SK-N-SH (cell line): ENCODE measurements around the gene ARHGAP15. TPM values are rescaled to one million over a fixed set of nuclear protein-coding genes. Genes with fewer than 3 reads are reported as not detected.

ENCODE experiments used
- CTCF ChIA-PET: fragments of 300-600, 350-600 bp; formaldehyde crosslinking; extraction: SDS; loops from one replicate; lab custom pipeline; 2021; lab: Yijun Ruan, JAX
- POLR2A ChIA-PET: fragments of 350-600 bp; sonication (Branson Sonifier 250); formaldehyde crosslinking; extraction: SDS; loops from one replicate; lab custom pipeline; 2020; ENCODE audit warnings: antibody characterized with exemption, inconsistent platforms; lab: Yijun Ruan, JAX
- DNase-seq: peaks from one replicate; pipeline ENCODE4 v3.0.0; 2012
- H2AFZ ChIP-seq: fragments of 200-600 bp; sonication (generic); 2 replicates; pipeline ENCODE4 v1.8.1; 2016; ENCODE audit warnings: antibody characterized with exemption, mild to moderate bottlenecking, low read depth
- H3F3A ChIP-seq: fragments of 200-600 bp; sonication (generic); replicated peaks from 2 replicates; pipeline ENCODE3; 2016; ENCODE audit warnings: antibody characterized with exemption, mild to moderate bottlenecking; ENCODE audit not compliant: insufficient read depth
- H3K27ac ChIP-seq, 2 experiments: fragments of 200-500 bp in 1 of 2; fragments of 200-600 bp in 1 of 2; sonication (Bioruptor generic) in 1 of 2; sonication (generic), shearing (Covaris generic) in 1 of 2; 2 replicates each; pipeline versions ENCODE4 v1.5.1 to v1.6.1; 2014 to 2016; ENCODE audit warnings: low read depth in 2 of 2, inconsistent platforms in 1 of 2, low read length in 1 of 2, mild to moderate bottlenecking in 1 of 2, mixed read lengths in 1 of 2
- H3K27me3 ChIP-seq: fragments of 200-600 bp; sonication (generic), shearing (Covaris generic); 2 replicates; pipeline ENCODE4 v1.6.1; 2016; ENCODE audit warnings: mixed run types; ENCODE audit not compliant: insufficient read depth
- H3K36me3 ChIP-seq, 2 experiments: fragments of 200-500 bp in 1 of 2; fragments of 200-600 bp in 1 of 2; sonication (Bioruptor generic) in 1 of 2; sonication (generic) in 1 of 2; replicated peaks in 1 of 2; 2 replicates each; pipeline versions ENCODE3 to v1.5.1; 2014 to 2016; ENCODE audit warnings: low read length in 1 of 2, mild to moderate bottlenecking in 1 of 2; ENCODE audit not compliant: insufficient read depth in 2 of 2, control insufficient read depth in 1 of 2
- H3K4me1 ChIP-seq, 2 experiments: fragments of 200-500 bp in 1 of 2; fragments of 200-600 bp in 1 of 2; sonication (Bioruptor generic) in 1 of 2; sonication (generic), shearing (Covaris generic) in 1 of 2; 2 replicates each; pipeline versions ENCODE4 v1.5.1 to v1.6.1; 2014 to 2016; ENCODE audit warnings: low read depth in 1 of 2, low read length in 1 of 2, mixed run types in 1 of 2; ENCODE audit not compliant: insufficient read depth in 2 of 2, control insufficient read depth in 1 of 2
- H3K4me2 ChIP-seq: fragments of 200-600 bp; sonication (generic), shearing (Covaris generic); 2 replicates; pipeline ENCODE4 v1.6.1; 2017; ENCODE audit warnings: mixed run types
- H3K4me3 ChIP-seq, 2 experiments: fragments of 200-500 bp in 1 of 2; fragments of 200-600 bp in 1 of 2; sonication (Bioruptor generic) in 1 of 2; sonication (generic), shearing (Covaris generic) in 1 of 2; 2 replicates each; pipeline versions ENCODE4 v1.5.1 to v1.8.1; 2014 to 2016; ENCODE audit warnings: low read depth in 2 of 2, inconsistent platforms in 1 of 2, low read length in 1 of 2, mild to moderate bottlenecking in 1 of 2, mixed read lengths in 1 of 2, moderate library complexity in 1 of 2
- H3K79me2 ChIP-seq: fragments of 200-600 bp; sonication (generic); 2 replicates; pipeline ENCODE4 v1.8.1; 2017; ENCODE audit warnings: mild to moderate bottlenecking; ENCODE audit not compliant: insufficient read depth
- H3K9ac ChIP-seq: fragments of 200-600 bp; sonication (generic); 2 replicates; pipeline ENCODE4 v1.6.1; 2017; ENCODE audit warnings: mixed run types
- H3K9me2 ChIP-seq: fragments of 200-600 bp; sonication (generic); 2 replicates; pipeline ENCODE4 v1.6.1; 2017; ENCODE audit warnings: mixed run types
- H3K9me3 ChIP-seq: fragments of 200-600 bp; sonication (generic); 2 replicates; pipeline ENCODE4 v1.6.1; 2017; ENCODE audit warnings: mixed run types, mild to moderate bottlenecking, moderate library complexity
- H4K20me1 ChIP-seq: fragments of 200-600 bp; sonication (generic); 2 replicates; pipeline ENCODE4 v1.6.1; 2017; ENCODE audit warnings: mild to moderate bottlenecking, mixed run types; ENCODE audit not compliant: insufficient read depth
- EP300 ChIP-seq, 2 experiments: IDR thresholded peaks; 2 replicates each; pipeline versions ENCODE4 v1.4.0 to v1.6.1; 2012; ENCODE audit warnings: borderline replicate concordance in 1 of 2, low read depth in 1 of 2, low read length in 1 of 2
- FOXM1 ChIP-seq: IDR thresholded peaks from 2 replicates; pipeline ENCODE4 v1.4.0; 2012; ENCODE audit warnings: low read depth, mild to moderate bottlenecking
- GATA2 ChIP-seq: sonication (generic); formaldehyde crosslinking; IDR thresholded peaks from 2 replicates; pipeline ENCODE4 v1.5.0; 2020; ENCODE audit warnings: mild to moderate bottlenecking, missing genetic modification reagents
- MXI1 ChIP-seq: IDR thresholded peaks from 2 replicates; pipeline ENCODE4 v1.6.1; 2012; ENCODE audit warnings: mild to moderate bottlenecking, low read depth, low read length, improper control_type of control experiment
- NFIC ChIP-seq: IDR thresholded peaks from 2 replicates; pipeline ENCODE4 v1.4.0; 2012; ENCODE audit warnings: borderline replicate concordance
- RXRA ChIP-seq: IDR thresholded peaks from 2 replicates; pipeline ENCODE4 v1.4.0; 2012; ENCODE audit warnings: low read depth, mild to moderate bottlenecking, borderline replicate concordance
- TCF12 ChIP-seq: IDR thresholded peaks from 2 replicates; pipeline ENCODE4 v1.4.0; 2012
- WGBS: methylation state at CpG from one replicate; pipeline ENCODE4 v1.1.6; 2017; ENCODE audit warnings: low lambda C conversion rate; 5-methylcytosine and 5-hydroxymethylcytosine counted together
- polyA plus RNA-seq, 3 experiments: library from polyadenylated mRNA; depleted of rRNA; stranded (reverse); fragments of >200 nt; gene quantifications; 2 replicates each; pipeline ENCODE4 v1.2.3, GENCODE V29; 2012
- TF ChIP-seq, protein P1 (sequence below): IDR thresholded peaks from 2 replicates; pipeline ENCODE4 v1.6.1; 2012; ENCODE audit warnings: mild to moderate bottlenecking, low read depth, low read length, moderate library complexity
- TF ChIP-seq, protein P2 (sequence below): IDR thresholded peaks from 2 replicates; pipeline ENCODE4 v1.4.0; 2012; ENCODE audit warnings: low read depth, borderline replicate concordance
- TF ChIP-seq, protein P3 (sequence below): fragments of 150-350 bp; IDR thresholded peaks from 2 replicates; pipeline ENCODE4 v1.6.1; 2017; ENCODE audit warnings: antibody characterized with exemption, low read length, low read depth, borderline replicate concordance
- TF ChIP-seq, protein P4 (sequence below): fragments of 150-350 bp; IDR thresholded peaks from 2 replicates; pipeline ENCODE4 v1.6.1; 2016; ENCODE audit warnings: mild to moderate bottlenecking, low read depth, low read length

ARHGAP15 gene
- polyA plus RNA-seq, 1 of the 3 experiments (the other 2 are of a cell fraction) = not detected

DNA sequence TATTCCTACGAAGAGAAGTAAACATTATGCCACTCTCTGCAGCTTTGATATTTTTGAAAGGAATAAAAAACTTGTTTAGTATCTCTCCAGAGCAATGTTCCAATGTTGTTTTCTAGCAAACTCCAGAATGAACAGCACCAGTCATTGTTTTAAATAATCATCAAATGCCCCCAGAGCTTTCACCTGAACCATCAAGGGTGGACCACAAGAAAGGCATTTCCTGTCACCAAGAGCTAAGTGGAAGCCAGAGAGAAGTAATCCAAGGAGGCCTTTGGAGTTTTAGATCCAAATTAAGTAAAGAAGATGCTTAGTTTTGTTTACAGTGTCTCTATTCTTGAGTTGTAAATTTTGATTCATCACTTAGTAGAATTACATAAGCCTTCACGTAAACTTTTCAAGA is 559.0 kb downstream of the ARHGAP15 start (continued):
- TF ChIP-seq, protein P1, sequence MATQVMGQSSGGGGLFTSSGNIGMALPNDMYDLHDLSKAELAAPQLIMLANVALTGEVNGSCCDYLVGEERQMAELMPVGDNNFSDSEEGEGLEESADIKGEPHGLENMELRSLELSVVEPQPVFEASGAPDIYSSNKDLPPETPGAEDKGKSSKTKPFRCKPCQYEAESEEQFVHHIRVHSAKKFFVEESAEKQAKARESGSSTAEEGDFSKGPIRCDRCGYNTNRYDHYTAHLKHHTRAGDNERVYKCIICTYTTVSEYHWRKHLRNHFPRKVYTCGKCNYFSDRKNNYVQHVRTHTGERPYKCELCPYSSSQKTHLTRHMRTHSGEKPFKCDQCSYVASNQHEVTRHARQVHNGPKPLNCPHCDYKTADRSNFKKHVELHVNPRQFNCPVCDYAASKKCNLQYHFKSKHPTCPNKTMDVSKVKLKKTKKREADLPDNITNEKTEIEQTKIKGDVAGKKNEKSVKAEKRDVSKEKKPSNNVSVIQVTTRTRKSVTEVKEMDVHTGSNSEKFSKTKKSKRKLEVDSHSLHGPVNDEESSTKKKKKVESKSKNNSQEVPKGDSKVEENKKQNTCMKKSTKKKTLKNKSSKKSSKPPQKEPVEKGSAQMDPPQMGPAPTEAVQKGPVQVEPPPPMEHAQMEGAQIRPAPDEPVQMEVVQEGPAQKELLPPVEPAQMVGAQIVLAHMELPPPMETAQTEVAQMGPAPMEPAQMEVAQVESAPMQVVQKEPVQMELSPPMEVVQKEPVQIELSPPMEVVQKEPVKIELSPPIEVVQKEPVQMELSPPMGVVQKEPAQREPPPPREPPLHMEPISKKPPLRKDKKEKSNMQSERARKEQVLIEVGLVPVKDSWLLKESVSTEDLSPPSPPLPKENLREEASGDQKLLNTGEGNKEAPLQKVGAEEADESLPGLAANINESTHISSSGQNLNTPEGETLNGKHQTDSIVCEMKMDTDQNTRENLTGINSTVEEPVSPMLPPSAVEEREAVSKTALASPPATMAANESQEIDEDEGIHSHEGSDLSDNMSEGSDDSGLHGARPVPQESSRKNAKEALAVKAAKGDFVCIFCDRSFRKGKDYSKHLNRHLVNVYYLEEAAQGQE = no peak
- TF ChIP-seq, protein P2, sequence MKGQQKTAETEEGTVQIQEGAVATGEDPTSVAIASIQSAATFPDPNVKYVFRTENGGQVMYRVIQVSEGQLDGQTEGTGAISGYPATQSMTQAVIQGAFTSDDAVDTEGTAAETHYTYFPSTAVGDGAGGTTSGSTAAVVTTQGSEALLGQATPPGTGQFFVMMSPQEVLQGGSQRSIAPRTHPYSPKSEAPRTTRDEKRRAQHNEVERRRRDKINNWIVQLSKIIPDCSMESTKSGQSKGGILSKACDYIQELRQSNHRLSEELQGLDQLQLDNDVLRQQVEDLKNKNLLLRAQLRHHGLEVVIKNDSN = no peak
- TF ChIP-seq, protein P3, sequence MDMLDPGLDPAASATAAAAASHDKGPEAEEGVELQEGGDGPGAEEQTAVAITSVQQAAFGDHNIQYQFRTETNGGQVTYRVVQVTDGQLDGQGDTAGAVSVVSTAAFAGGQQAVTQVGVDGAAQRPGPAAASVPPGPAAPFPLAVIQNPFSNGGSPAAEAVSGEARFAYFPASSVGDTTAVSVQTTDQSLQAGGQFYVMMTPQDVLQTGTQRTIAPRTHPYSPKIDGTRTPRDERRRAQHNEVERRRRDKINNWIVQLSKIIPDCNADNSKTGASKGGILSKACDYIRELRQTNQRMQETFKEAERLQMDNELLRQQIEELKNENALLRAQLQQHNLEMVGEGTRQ = no peak
- TF ChIP-seq RXRA = no peak
- TF ChIP-seq TCF12 = no peak

DNA sequence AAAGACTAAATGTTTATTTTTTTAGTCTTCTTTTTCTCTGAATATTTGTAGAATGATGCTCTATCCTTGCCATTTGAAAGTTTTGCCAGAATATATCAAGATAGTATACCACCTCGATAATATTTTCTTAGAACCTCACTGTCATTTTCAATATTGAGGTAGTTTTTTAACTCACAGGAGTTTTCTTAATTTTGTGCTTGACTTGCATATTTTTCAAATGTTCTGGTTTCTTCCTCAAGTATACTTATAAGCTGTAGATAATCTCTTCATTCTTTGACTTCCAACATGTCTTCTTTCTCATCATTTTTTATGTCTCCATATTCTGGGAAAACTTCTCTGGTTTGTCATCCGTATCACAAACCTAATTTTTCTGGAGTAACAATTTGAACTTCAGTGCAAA is 559.6 kb downstream of the ARHGAP15 start:
- no peak overlapping the region for H3K4me2 ChIP-seq
- ChIA-PET CTCF (interaction anchor here (1.1 kb wide), 1 partner anchor 29 kb away, joined by 4 read pairs; no protein-coding TSS in a partner anchor), POLR2A (no interaction called here)
- H3K9ac ChIP-seq = no peak overlapping the region
- H2AFZ ChIP-seq = no peak overlapping the region
- no peaks in the 10 kb centered on the region for H3K36me3 ChIP-seq
- H3K4me1 ChIP-seq = peaks cover 0 to 19% of the 10 kb centered on the region in 2 experiments; a peak in 3 of 4 replicates
- no peaks in the 10 kb centered on the region for H3K79me2 ChIP-seq
- no peaks in the 10 kb centered on the region for H3K27me3 ChIP-seq
- no peak overlapping the region for H3K27ac ChIP-seq
- no peaks in the 10 kb centered on the region for H4K20me1 ChIP-seq
- no peak for TF ChIP-seq GATA2 (CRISPR knock-in tag)
- TF ChIP-seq, protein P1 = no peak
- TF ChIP-seq EP300 (IDR thresholded peaks at IDR 0.05; ENCODE audit: borderline replicate concordance in 1 of 2, low read depth in 1 of 2, low read length in 1 of 2) = no peak
- no peak for TF ChIP-seq FOXM1
- no peak for TF ChIP-seq MXI1
- TF ChIP-seq, protein P4, sequence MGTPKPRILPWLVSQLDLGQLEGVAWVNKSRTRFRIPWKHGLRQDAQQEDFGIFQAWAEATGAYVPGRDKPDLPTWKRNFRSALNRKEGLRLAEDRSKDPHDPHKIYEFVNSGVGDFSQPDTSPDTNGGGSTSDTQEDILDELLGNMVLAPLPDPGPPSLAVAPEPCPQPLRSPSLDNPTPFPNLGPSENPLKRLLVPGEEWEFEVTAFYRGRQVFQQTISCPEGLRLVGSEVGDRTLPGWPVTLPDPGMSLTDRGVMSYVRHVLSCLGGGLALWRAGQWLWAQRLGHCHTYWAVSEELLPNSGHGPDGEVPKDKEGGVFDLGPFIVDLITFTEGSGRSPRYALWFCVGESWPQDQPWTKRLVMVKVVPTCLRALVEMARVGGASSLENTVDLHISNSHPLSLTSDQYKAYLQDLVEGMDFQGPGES = no peak
- TF ChIP-seq TCF12 = no peak
- no peak for TF ChIP-seq NFIC
- no peaks in the 10 kb centered on the region for H3K9me2 ChIP-seq
- H3K4me3 ChIP-seq = no peak overlapping the region
- no peak for DNase-seq
- no peaks in the 10 kb centered on the region for H3F3A ChIP-seq
- WGBS = 73% methylated on average over 2 of the region's 2 CpGs
- H3K9me3 ChIP-seq = no peaks in the 10 kb centered on the region
